SK-N-SH treated with all-trans-retinoic acid at 6 μM for 48 hours (cell line): ENCODE data around the gene ZFP36.

Experiments
- ATAC-seq: fragments of 200-7000 bp; cut with Tn5 transposase; 3 replicates; pipeline ENCODE4 v1.9.1; 2020; ENCODE audit warnings: mild to moderate bottlenecking, moderate library complexity
- ARNTL ChIP-seq: fragments of 450-650 bp; formaldehyde crosslinking; IDR thresholded peaks from 2 replicates; pipeline ENCODE4 v1.5.0; 2020; ENCODE audit warnings: low read depth, mild to moderate bottlenecking, moderate library complexity, borderline replicate concordance
- BACH2 ChIP-seq: fragments of 250-450 bp; sonication (Bioruptor Pico); IDR thresholded peaks from 2 replicates; pipeline ENCODE4 v1.9.0; 2021; ENCODE audit warnings: mild to moderate bottlenecking, borderline replicate concordance
- CREB5 ChIP-seq: fragments of 250-450 bp; sonication (Bioruptor Pico); IDR thresholded peaks from 2 replicates; pipeline ENCODE4 v1.5.1; 2020; ENCODE audit warnings: low read depth, mild to moderate bottlenecking, moderate library complexity
- CSDC2 ChIP-seq: fragments of 250-450 bp; sonication (Bioruptor Pico); IDR thresholded peaks from 2 replicates; pipeline ENCODE4 v1.5.0; 2020; ENCODE audit warnings: mild to moderate bottlenecking, moderate library complexity
- CSRNP3 ChIP-seq: fragments of 250-450 bp; sonication (Bioruptor Pico); IDR thresholded peaks from 2 replicates; pipeline ENCODE4 v1.5.1; 2021; ENCODE audit warnings: mild to moderate bottlenecking, moderate library complexity
- ESRRG ChIP-seq: fragments of 250-450 bp; sonication (Bioruptor Pico); IDR thresholded peaks from 2 replicates; pipeline ENCODE4 v1.6.1; 2021; ENCODE audit warnings: mild to moderate bottlenecking
- GLIS3 ChIP-seq: fragments of 250-450 bp; sonication (Bioruptor Pico); IDR thresholded peaks from 2 replicates; pipeline ENCODE4 v1.5.0; 2020; ENCODE audit warnings: mild to moderate bottlenecking, moderate library complexity
- ISL1 ChIP-seq: fragments of 250-450 bp; sonication (Bioruptor Pico); IDR thresholded peaks from 2 replicates; pipeline ENCODE4 v2.1.2; 2022; ENCODE audit warnings: mild to moderate bottlenecking, moderate library complexity
- OSR1 ChIP-seq: fragments of 250-450 bp; sonication (Bioruptor Pico); IDR thresholded peaks from 2 replicates; pipeline ENCODE4 v1.8.0; 2022; ENCODE audit warnings: moderate library complexity, mild to moderate bottlenecking, inconsistent platforms
- PATZ1 ChIP-seq: fragments of 250-450 bp; sonication (Bioruptor Pico); IDR thresholded peaks from 2 replicates; pipeline ENCODE4 v1.8.0; 2020; ENCODE audit warnings: mild to moderate bottlenecking, moderate library complexity, borderline replicate concordance
- POU6F1 ChIP-seq: fragments of 250-450 bp; sonication (Bioruptor Pico); IDR thresholded peaks from 2 replicates; pipeline ENCODE4 v1.8.0; 2021; ENCODE audit warnings: low read depth, mild to moderate bottlenecking, moderate library complexity, borderline replicate concordance
- PPARA ChIP-seq: fragments of 250-450 bp; sonication (Bioruptor Pico); IDR thresholded peaks from 2 replicates; pipeline ENCODE4 v1.5.0; 2020; ENCODE audit warnings: mild to moderate bottlenecking, borderline replicate concordance
- RARB ChIP-seq: fragments of 250-450 bp; sonication (Bioruptor Pico); IDR thresholded peaks from 2 replicates; pipeline ENCODE4 v1.8.0; 2021; ENCODE audit warnings: mild to moderate bottlenecking, moderate library complexity
- SNAI2 ChIP-seq: fragments of 250-450 bp; sonication (Bioruptor Pico); IDR thresholded peaks from 2 replicates; pipeline ENCODE4 v1.5.0; 2020; ENCODE audit warnings: mild to moderate bottlenecking, moderate library complexity
- TCF4 ChIP-seq: fragments of 250-450 bp; sonication (Bioruptor Pico); IDR thresholded peaks from 2 replicates; pipeline ENCODE4 v1.8.0; 2021; ENCODE audit warnings: mild to moderate bottlenecking, moderate library complexity, borderline replicate concordance
- TOX ChIP-seq: fragments of 250-450 bp; sonication (Bioruptor Pico); IDR thresholded peaks from 2 replicates; pipeline ENCODE4 v1.8.0; 2021; ENCODE audit warnings: mild to moderate bottlenecking, moderate library complexity, borderline replicate concordance
- TSHZ2 ChIP-seq: fragments of 250-450 bp; sonication (Bioruptor Pico); IDR thresholded peaks from 2 replicates; pipeline ENCODE4 v1.5.0; 2020; ENCODE audit warnings: mild to moderate bottlenecking, moderate library complexity
- ZFP3 ChIP-seq: fragments of 250-450 bp; sonication (Bioruptor Pico); IDR thresholded peaks from 2 replicates; pipeline ENCODE4 v1.5.0; 2020; ENCODE audit warnings: mild to moderate bottlenecking, moderate library complexity
- ZFP30 ChIP-seq: fragments of 450-650 bp; formaldehyde crosslinking; IDR thresholded peaks from 2 replicates; pipeline ENCODE4 v1.5.0; 2022; ENCODE audit warnings: mild to moderate bottlenecking, moderate library complexity
- ZNF565 ChIP-seq: fragments of 450-650 bp; formaldehyde crosslinking; conservative IDR thresholded peaks from 2 replicates; pipeline ENCODE4 v1.5.0; 2020; ENCODE audit warnings: low read depth, mild to moderate bottlenecking, moderate library complexity
- ZNF70 ChIP-seq: fragments of 450-650 bp; formaldehyde crosslinking; IDR thresholded peaks from 2 replicates; pipeline ENCODE4 v1.5.0; 2020; ENCODE audit warnings: mild to moderate bottlenecking, moderate library complexity

ZFP36 gene

GRCh38 chr19:39380521-39381502 lies 25.8 kb upstream of the ZFP36 start:
- TF ChIP-seq PPARA (CRISPR knock-in tag), result no peak
- TF ChIP-seq SNAI2 (CRISPR knock-in tag), result no peak
- TF ChIP-seq ISL1 (CRISPR knock-in tag), result no peak
- no peak for TF ChIP-seq CSDC2
- no peak for TF ChIP-seq GLIS3 (CRISPR knock-in tag)
- no peak for TF ChIP-seq ZFP30 (CRISPR knock-in tag)
- ATAC-seq, result no peak

- TF ChIP-seq ZNF70 (no peak), TSHZ2 (no peak), ZFP3 (CRISPR knock-in tag) (no peak), BACH2 (CRISPR knock-in tag) (no peak), SNAI2 (CRISPR knock-in tag) (no peak), PPARA (CRISPR knock-in tag) (no peak), RARB (CRISPR knock-in tag) (no peak), ARNTL (CRISPR knock-in tag) (no peak)
- ATAC-seq, result no peak; the same call in 2 of the 3 replicates
These were observed 24.6 kb upstream of the ZFP36 start for GRCh38 chr19:39381910-39382611.

- ATAC-seq, result no peak
- TF ChIP-seq BACH2 (CRISPR knock-in tag) (no peak), CSDC2 (no peak), ZNF565 (CRISPR knock-in tag) (no peak), RARB (CRISPR knock-in tag) (no peak), CREB5 (CRISPR knock-in tag) (no peak), ESRRG (no peak), TCF4 (CRISPR knock-in tag) (no peak), TOX (CRISPR knock-in tag) (no peak), OSR1 (CRISPR knock-in tag) (no peak), TSHZ2 (no peak), CSRNP3 (CRISPR knock-in tag) (no peak), ZNF70 (no peak), POU6F1 (CRISPR knock-in tag) (no peak), GLIS3 (CRISPR knock-in tag) (no peak), PATZ1 (CRISPR knock-in tag) (no peak)
These were observed 23.4 kb upstream of the ZFP36 start for GRCh38 chr19:39382991-39383828.
